Subcutaneous abdominal adipose tissue (tissue), 5 donors: Measurements from ENCODE around the gene PCDHA7.
"Not testable (repeated sequence)": the region's sequence is repeated elsewhere in the genome, so short reads cannot be mapped to it uniquely, and the experiment has no call there.

Experiments
- H3K27ac ChIP-seq: one replicate; pipeline ENCODE4 v1.7.0; 2013; ENCODE audit warnings: low read depth, mild to moderate bottlenecking, inconsistent platforms, low read length, moderate library complexity
- H3K27me3 ChIP-seq, 5 donors: one replicate each; pipeline ENCODE4 v1.7.0; 2013; ENCODE audit warnings: low read length in 5 of 5, inconsistent platforms in 1 of 5; ENCODE audit not compliant: control insufficient read depth in 5 of 5, insufficient read depth in 4 of 5
- H3K36me3 ChIP-seq, 5 donors: one replicate each; pipeline ENCODE4 v1.7.0; 2013; ENCODE audit warnings: low read length in 5 of 5; ENCODE audit not compliant: control insufficient read depth in 5 of 5, insufficient read depth in 5 of 5
- H3K4me1 ChIP-seq, 5 donors: one replicate each; pipeline ENCODE4 v1.7.0; 2013; ENCODE audit warnings: low read length in 5 of 5, mild to moderate bottlenecking in 3 of 5, moderate library complexity in 1 of 5; ENCODE audit not compliant: control insufficient read depth in 5 of 5, insufficient read depth in 5 of 5
- H3K4me3 ChIP-seq, 5 donors: one replicate each; pipeline ENCODE4 v1.7.0; 2013; ENCODE audit warnings: low read length in 5 of 5, low read depth in 1 of 5
- H3K9ac ChIP-seq, 5 donors: one replicate each; pipeline ENCODE4 v1.7.0; 2013; ENCODE audit warnings: low read length in 5 of 5, mild to moderate bottlenecking in 4 of 5, moderate library complexity in 3 of 5
- H3K9me3 ChIP-seq, 5 donors: one replicate each; pipeline ENCODE4 v1.7.0; 2013; ENCODE audit warnings: low read length in 5 of 5; ENCODE audit not compliant: control insufficient read depth in 5 of 5
- donor health status: healthy.
- donor health status: healthy.
- donor health status: healthy.
- donor health status: healthy.
- donor health status: healthy.

The PCDHA7 gene

DNA sequence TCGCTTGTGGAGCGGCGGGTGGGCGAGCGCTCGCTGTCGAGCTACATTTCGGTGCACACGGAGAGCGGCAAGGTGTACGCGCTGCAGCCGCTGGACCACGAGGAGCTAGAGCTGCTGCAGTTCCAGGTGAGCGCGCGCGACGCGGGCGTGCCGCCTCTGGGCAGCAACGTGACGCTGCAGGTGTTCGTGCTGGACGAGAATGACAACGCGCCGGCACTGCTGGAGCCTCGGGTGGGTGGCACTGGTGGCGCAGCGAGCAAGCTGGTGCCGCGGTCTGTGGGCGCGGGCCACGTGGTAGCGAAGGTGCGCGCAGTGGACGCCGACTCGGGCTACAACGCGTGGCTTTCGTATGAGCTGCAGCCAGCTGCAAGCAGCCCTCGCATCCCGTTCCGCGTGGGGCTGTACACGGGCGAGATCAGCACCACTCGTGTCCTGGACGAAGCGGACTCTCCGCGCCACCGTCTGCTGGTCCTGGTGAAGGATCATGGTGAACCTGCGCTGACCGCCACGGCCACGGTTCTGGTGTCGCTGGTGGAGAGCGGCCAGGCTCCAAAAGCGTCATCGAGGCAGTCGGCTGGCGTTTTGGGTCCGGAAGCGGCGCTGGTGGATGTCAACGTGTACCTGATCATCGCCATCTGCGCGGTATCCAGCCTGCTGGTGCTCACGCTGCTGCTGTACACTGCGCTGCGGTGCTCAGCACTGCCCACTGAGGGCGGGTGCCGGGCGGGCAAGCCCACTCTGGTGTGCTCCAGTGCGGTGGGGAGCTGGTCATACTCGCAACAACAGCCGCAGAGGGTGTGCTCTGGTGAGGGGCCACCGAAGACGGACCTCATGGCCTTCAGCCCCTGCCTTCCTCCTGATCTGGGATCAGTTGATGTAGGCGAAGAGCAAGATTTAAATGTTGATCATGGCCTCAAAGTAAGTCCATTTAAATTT is 9.0 kb downstream of the PCDHA7 start:
- Histone ChIP-seq H3K27ac (no peak overlapping the region), H3K9ac (no peak overlapping the region), H3K4me3 (no peak overlapping the region), H3K4me1 (no peaks in the 10 kb centered on the region), H3K36me3 (no peaks in the 10 kb centered on the region), H3K27me3 (peaks cover 0 to 2% (median 0%) of the 10 kb centered on the region in 5 donors), H3K9me3 (peaks cover 5 to 24% (median 13%) of the 10 kb centered on the region in 5 donors)

DNA sequence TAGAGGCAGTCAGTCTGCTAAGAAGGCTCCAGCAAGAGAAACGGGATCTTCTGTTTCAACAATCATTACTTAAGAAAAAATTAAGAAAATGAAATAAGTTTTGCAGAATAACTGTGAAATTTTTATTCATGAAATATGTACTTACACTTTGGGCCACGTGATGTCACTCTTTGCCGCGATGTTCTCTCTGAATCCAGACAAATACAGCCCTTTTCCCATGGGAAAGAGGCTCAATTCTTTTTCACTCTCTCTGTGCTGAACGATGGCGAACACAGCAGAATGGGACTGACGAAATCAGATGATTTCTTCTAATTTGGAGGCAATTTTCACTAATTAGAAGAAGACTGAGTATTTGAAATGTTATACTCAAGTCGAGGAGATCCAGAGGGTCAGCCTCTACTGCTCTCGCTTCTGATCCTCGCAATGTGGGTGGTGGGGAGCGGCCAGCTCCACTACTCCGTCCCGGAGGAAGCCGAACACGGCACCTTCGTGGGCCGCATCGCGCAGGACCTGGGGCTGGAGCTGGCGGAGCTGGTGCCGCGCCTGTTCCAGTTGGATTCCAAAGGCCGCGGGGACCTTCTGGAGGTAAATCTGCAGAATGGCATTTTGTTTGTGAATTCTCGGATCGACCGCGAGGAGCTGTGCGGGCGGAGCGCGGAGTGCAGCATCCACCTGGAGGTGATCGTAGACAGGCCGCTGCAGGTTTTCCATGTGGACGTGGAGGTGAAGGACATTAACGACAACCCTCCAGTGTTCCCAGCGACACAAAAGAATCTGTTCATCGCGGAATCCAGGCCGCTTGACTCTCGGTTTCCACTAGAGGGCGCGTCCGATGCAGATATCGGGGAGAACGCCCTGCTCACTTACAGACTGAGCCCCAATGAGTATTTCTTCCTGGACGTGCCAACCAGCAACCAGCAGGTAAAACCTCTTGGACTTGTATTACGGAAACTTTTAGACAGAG is 14.4 kb downstream of the PCDHA7 start, which contains the start of gene PCDHA9:
Gene PCDHA9, plus strand, starts transcription at position 244 of the 964 bp plus-strand sequence. Its CDS starts 114 bp downstream, at position 358.
- not testable (repeated sequence) for H3K27me3 ChIP-seq, H3K36me3 ChIP-seq, H3K9ac ChIP-seq, H3K27ac ChIP-seq, H3K4me1 ChIP-seq
- peak within 1 kb of the TSS in 1 of 5 donors; percentile 42 for H3K4me3 ChIP-seq
- H3K9me3 ChIP-seq, result peaks cover under 1 to 19% (median 9%) of the 10 kb centered on the region in 5 donors

DNA sequence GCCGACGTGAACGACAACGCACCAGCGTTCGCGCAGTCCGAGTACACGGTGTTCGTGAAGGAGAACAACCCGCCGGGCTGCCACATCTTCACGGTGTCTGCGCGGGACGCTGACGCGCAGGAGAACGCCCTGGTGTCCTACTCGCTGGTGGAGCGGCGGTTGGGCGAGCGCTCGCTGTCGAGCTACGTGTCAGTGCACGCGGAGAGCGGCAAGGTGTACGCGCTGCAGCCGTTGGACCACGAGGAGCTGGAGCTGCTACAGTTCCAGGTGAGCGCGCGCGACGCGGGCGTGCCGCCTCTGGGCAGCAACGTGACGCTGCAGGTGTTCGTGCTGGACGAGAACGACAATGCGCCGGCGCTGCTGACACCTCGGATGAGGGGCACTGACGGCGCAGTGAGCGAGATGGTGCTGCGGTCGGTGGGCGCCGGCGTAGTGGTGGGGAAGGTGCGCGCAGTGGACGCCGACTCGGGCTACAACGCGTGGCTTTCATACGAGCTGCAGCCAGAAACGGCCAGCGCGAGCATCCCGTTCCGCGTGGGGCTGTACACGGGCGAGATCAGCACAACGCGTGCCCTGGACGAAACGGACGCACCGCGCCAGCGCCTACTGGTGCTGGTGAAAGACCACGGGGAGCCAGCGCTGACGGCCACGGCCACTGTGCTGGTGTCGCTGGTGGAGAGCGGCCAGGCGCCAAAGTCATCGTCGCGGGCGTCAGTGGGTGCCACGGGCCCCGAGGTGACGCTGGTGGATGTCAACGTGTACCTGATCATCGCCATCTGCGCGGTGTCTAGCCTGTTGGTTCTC is 16.0 kb downstream of the PCDHA7 start:
- not testable (repeated sequence) for H3K27me3 ChIP-seq, H3K36me3 ChIP-seq, H3K9ac ChIP-seq, H3K27ac ChIP-seq, H3K4me1 ChIP-seq
- Histone ChIP-seq H3K9me3 (peaks cover 0 to 17% (median 9%) of the 10 kb centered on the region in 5 donors), H3K4me3 (peak overlapping the region in 1 of 5 donors; percentile 22)

DNA sequence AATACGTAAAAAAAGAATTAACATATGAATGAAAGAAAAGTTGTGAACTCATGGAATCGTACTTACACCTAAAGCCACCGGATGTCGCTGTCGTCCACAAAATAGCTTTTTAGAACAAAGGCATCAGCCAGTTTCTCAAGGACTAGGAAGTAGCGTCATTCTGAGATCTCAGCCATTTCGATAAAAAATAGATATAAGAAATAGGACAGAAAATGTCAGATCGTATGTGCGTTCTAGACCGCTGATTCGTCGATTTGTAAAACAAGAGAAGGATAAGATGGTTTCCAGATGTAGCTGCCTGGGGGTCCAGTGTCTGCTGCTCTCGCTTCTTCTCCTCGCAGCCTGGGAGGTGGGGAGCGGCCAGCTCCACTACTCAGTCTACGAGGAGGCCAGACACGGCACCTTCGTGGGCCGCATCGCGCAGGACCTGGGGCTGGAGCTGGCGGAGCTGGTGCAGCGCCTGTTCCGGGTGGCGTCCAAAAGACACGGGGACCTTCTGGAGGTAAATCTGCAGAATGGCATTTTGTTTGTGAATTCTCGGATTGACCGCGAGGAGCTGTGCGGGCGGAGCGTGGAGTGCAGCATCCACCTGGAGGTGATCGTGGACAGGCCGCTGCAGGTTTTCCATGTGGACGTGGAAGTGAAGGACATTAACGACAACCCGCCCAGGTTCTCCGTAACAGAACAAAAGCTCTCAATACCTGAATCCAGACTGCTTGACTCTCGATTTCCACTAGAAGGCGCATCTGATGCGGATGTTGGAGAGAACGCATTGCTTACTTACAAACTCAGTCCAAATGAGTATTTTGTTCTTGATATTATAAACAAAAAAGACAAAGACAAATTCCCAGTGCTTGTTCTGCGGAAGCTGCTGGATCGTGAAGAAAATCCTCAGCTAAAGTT is 22.0 kb downstream of the PCDHA7 start, which contains the start of gene PCDHA10:
Gene PCDHA10, plus strand, starts transcription at position 126 of the 903 bp plus-strand sequence. Its CDS starts 152 bp downstream, at position 278.
- Histone ChIP-seq H3K4me3 (peak within 1 kb of the TSS in 4 of 5 donors; percentile 37 to 57 (median 42)), H3K4me1 (no peaks in the 10 kb centered on the region), H3K9me3 (peaks cover 0 to 19% (median 13%) of the 10 kb centered on the region in 5 donors), H3K27ac (no peak within 1 kb of the TSS), H3K36me3 (no peaks in the 10 kb centered on the region), H3K27me3 (peaks cover 0 to 7% (median 0%) of the 10 kb centered on the region in 5 donors), H3K9ac (no peak within 1 kb of the TSS)

DNA sequence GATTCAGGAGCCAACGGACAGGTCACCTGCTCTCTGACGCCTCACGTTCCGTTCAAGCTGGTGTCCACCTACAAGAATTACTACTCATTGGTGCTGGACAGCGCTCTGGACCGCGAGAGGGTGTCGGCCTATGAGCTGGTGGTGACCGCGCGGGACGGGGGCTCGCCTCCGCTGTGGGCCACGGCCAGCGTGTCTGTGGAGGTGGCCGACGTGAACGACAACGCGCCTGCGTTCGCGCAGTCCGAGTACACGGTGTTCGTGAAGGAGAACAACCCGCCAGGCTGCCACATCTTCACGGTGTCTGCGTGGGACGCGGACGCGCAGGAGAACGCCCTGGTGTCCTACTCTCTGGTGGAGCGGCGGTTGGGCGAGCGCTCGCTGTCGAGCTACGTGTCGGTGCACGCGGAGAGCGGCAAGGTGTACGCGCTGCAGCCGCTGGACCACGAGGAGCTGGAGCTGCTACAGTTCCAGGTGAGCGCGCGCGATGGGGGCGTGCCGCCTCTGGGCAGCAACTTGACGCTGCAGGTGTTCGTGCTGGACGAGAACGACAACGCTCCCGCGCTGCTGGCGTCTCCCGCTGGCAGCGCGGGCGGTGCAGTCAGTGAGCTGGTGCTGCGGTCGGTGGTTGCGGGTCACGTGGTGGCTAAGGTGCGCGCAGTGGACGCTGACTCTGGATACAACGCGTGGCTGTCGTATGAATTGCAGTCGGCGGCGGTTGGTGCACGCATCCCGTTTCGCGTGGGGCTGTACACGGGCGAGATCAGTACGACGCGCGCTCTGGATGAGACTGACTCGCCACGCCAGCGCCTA is 23.3 kb downstream of the PCDHA7 start:
- Histone ChIP-seq H3K9me3 (peaks cover 0 to 29% (median 20%) of the 10 kb centered on the region in 5 donors), H3K27me3 (peaks cover 0 to 14% (median 4%) of the 10 kb centered on the region in 5 donors), H3K27ac (no peak overlapping the region), H3K4me3 (peak overlapping the region in 1 of 5 donors; percentile 29), H3K9ac (no peak overlapping the region), H3K36me3 (no peaks in the 10 kb centered on the region), H3K4me1 (no peaks in the 10 kb centered on the region)

DNA sequence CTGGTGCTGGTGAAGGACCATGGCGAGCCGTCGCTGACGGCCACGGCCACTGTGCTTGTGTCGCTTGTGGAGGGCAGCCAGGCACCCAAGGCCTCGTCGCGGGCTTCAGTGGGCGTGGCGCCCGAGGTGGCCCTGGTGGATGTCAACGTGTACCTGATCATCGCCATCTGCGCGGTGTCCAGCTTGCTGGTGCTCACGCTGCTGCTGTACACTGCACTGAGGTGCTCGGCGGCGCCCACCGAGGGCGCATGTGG is 23.8 kb downstream of the PCDHA7 start:
- no peaks in the 10 kb centered on the region for H3K36me3 ChIP-seq
- H3K4me1 ChIP-seq, result no peaks in the 10 kb centered on the region
- H3K27ac ChIP-seq, result no peak overlapping the region
- peaks cover 0 to 35% (median 26%) of the 10 kb centered on the region in 5 donors for H3K9me3 ChIP-seq
- no peak overlapping the region for H3K9ac ChIP-seq
- peak overlapping the region in 1 of 5 donors; percentile 29 for H3K4me3 ChIP-seq
- H3K27me3 ChIP-seq, result peaks cover 0 to 14% (median 6%) of the 10 kb centered on the region in 5 donors

DNA sequence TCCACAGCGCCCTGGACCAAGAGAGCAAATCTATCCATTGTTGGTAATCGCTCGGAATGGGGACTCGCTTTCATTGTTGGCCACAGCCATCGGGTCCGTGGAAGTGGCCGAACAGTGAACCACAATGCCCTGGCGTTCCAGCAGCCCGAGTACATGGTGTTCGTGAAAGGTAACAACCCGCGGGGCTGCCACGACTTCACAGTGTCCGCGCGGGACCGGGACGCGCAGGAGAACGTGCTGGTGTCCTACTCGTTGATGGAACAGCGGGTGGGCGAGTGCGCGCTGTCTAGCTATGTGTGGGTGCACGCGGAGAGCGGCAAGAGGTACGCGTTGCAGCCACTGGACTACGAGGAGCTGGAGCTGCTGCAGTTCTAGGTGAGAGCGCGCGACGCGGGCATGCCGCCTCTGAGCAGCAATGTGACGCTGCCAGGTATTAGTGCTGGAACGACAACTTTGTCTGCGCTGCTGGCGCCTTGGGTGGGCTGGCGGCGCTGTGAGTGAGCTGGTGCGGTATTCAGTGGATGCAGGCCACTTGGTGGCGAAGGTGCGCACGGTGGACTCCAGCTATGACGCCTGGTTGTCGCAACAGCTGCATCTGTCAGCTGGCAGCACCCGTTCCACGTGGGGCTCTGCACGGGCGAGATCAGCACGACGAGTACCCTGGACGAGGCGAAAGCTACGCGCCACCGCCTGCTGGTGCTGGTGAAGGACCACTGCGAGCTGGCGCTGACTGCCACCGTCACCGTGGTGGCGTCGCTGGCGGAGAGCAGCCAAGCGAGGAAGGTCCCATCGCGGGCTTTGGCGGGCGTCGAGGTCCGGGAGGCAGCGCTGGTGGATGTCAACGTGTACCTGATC is 28.6 kb downstream of the PCDHA7 start:
- peaks cover 0 to 28% (median 21%) of the 10 kb centered on the region in 5 donors for H3K9me3 ChIP-seq
- no peak overlapping the region for H3K27ac ChIP-seq
- no peaks in the 10 kb centered on the region for H3K4me1 ChIP-seq
- no peak overlapping the region for H3K9ac ChIP-seq
- H3K4me3 ChIP-seq, result no peak overlapping the region
- H3K36me3 ChIP-seq, result no peaks in the 10 kb centered on the region
- H3K27me3 ChIP-seq, result peaks cover 0 to 13% (median 10%) of the 10 kb centered on the region in 5 donors
